ENCODE results near the gene EPN2.
"Not testable (repeated sequence)": the region's sequence is repeated elsewhere in the genome, so short reads cannot be mapped to it uniquely, and the experiment has no call there.

DNA sequence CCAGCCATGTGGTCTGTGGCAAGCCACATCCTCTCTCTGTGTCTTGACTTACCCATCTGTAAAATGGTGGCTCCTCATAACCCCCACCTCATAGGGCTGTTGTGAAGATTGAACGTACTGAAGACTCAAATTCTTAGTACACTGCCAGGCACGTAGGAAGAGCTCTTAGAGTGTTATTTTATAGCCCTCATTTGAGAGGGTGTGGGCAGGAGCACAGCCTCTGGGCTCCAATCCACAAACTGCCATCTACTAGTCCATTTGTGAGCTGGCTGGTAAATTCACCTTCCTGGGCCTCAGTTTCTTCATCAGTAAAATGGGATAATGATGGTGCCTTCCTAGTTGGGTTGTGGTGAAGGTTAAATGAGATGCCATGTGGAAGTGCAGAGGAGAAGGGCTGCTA, 18.3 kb upstream of the EPN2 start:
- TF ChIP-seq, protein P1, sequence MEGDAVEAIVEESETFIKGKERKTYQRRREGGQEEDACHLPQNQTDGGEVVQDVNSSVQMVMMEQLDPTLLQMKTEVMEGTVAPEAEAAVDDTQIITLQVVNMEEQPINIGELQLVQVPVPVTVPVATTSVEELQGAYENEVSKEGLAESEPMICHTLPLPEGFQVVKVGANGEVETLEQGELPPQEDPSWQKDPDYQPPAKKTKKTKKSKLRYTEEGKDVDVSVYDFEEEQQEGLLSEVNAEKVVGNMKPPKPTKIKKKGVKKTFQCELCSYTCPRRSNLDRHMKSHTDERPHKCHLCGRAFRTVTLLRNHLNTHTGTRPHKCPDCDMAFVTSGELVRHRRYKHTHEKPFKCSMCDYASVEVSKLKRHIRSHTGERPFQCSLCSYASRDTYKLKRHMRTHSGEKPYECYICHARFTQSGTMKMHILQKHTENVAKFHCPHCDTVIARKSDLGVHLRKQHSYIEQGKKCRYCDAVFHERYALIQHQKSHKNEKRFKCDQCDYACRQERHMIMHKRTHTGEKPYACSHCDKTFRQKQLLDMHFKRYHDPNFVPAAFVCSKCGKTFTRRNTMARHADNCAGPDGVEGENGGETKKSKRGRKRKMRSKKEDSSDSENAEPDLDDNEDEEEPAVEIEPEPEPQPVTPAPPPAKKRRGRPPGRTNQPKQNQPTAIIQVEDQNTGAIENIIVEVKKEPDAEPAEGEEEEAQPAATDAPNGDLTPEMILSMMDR (IDR thresholded peaks at IDR 0.05), result not testable (repeated sequence)
- TF ChIP-seq POLR2AphosphoS5 (IDR thresholded peaks at IDR 0.05), result not testable (repeated sequence)
